H1 (cell line): ENCODE data around the gene DPF3. TPM values are rescaled to one million over a fixed set of nuclear protein-coding genes. Genes with fewer than 3 reads are reported as not detected.

Experiments
- CTCF ChIA-PET: fragments of 300-600 bp; sonication (Branson Sonifier 250); formaldehyde crosslinking; loops from one replicate; lab custom pipeline; 2021; ENCODE audit not compliant: partially characterized antibody; lab: Charles Lee
- POLR2A ChIA-PET: fragments of 300-600 bp; sonication (Branson Sonifier 250); formaldehyde crosslinking; loops from one replicate; lab custom pipeline; 2021; ENCODE audit warnings: inconsistent platforms; ENCODE audit not compliant: partially characterized antibody; lab: Charles Lee
- DNase-seq, 2 experiments: peaks; one replicate each; pipeline versions ENCODE4 v3.0.0 to v3.0.0-alpha.2; 2010 to 2022; ENCODE audit warnings: low spot score in 2 of 2, low read depth in 1 of 2, mixed read lengths in 1 of 2
- FAIRE-seq: peaks from 2 replicates; lab custom pipeline; 2011; peaks lifted over from hg19 to GRCh38; lab: Jason Lieb, UNC
- H2AFZ ChIP-seq: 2 replicates; pipeline ENCODE4 v1.8.1; 2012; ENCODE audit warnings: low read length, inconsistent platforms
- H2AK5ac ChIP-seq: 2 replicates; pipeline ENCODE4 v1.6.1; 2013; ENCODE audit warnings: low read depth, low read length
- H2BK120ac ChIP-seq: replicated peaks from 2 replicates; pipeline ENCODE3; 2013; ENCODE audit warnings: low read depth, low read length, inconsistent platforms
- H2BK12ac ChIP-seq: 2 replicates; pipeline ENCODE4 v1.6.1; 2013; ENCODE audit warnings: low read depth, low read length
- H2BK15ac ChIP-seq: 2 replicates; pipeline ENCODE4 v1.6.1; 2013; ENCODE audit warnings: low read length
- H2BK20ac ChIP-seq: 2 replicates; pipeline ENCODE4 v1.6.1; 2013; ENCODE audit warnings: low read length
- H2BK5ac ChIP-seq: 2 replicates; pipeline ENCODE4 v1.6.1; 2013; ENCODE audit warnings: low read depth, low read length
- H3K14ac ChIP-seq: 2 replicates; pipeline ENCODE4 v1.6.1; 2013; ENCODE audit warnings: inconsistent platforms; ENCODE audit not compliant: insufficient read length
- H3K18ac ChIP-seq: 2 replicates; pipeline ENCODE4 v1.6.1; 2013; ENCODE audit warnings: low read length; ENCODE audit errors: extremely low read depth
- H3K23ac ChIP-seq: 2 replicates; pipeline ENCODE4 v1.6.1; 2013; ENCODE audit warnings: inconsistent platforms; ENCODE audit not compliant: insufficient read length
- H3K23me2 ChIP-seq: 2 replicates; pipeline ENCODE4 v1.6.1; 2013; ENCODE audit warnings: low read depth, low read length
- H3K27ac ChIP-seq: 2 replicates; pipeline ENCODE4 v1.6.1; 2011; ENCODE audit warnings: low read depth, low read length, inconsistent platforms
- H3K27me3 ChIP-seq, 4 experiments: replicated peaks in 1 of 4; 1 replicate in 1 of 4; 2 replicates in 3 of 4; pipeline versions ENCODE4 v1.6.1 to v1.8.1; 2011 to 2013; ENCODE audit warnings: low read length in 3 of 4, mild to moderate bottlenecking in 3 of 4, inconsistent platforms in 2 of 4, mixed read lengths in 2 of 4, moderate library complexity in 1 of 4; ENCODE audit not compliant: control insufficient read depth in 3 of 4, insufficient read depth in 3 of 4; ENCODE audit errors: extremely low read depth in 1 of 4
- H3K36me3 ChIP-seq, 4 experiments: 2 replicates each; pipeline versions ENCODE4 v1.6.1 to v1.8.1; 2011 to 2013; ENCODE audit warnings: mild to moderate bottlenecking in 4 of 4, low read length in 3 of 4, moderate library complexity in 2 of 4, control low read depth in 1 of 4, inconsistent platforms in 1 of 4; ENCODE audit not compliant: insufficient read depth in 4 of 4, control insufficient read depth in 2 of 4
- H3K4ac ChIP-seq: replicated peaks from 2 replicates; pipeline ENCODE3; 2013; ENCODE audit warnings: low read length, low read depth, mixed read lengths, inconsistent platforms; ENCODE audit not compliant: insufficient read length
- H3K4me1 ChIP-seq, 4 experiments: replicated peaks in 1 of 4; 1 replicate in 1 of 4; 2 replicates in 3 of 4; pipeline versions ENCODE4 v1.6.1 to v1.8.1; 2011 to 2013; ENCODE audit warnings: low read length in 3 of 4, inconsistent platforms in 2 of 4, mixed read lengths in 1 of 4; ENCODE audit not compliant: insufficient read depth in 4 of 4, control insufficient read depth in 3 of 4
- H3K4me2 ChIP-seq, 2 experiments: 2 replicates each; pipeline versions ENCODE4 v1.6.1 to v1.8.1; 2011 to 2013; ENCODE audit warnings: low read depth in 2 of 2, low read length in 2 of 2, control low read depth in 1 of 2, inconsistent platforms in 1 of 2, mild to moderate bottlenecking in 1 of 2; ENCODE audit not compliant: insufficient read depth in 1 of 2
- H3K4me3 ChIP-seq, 4 experiments: fragments of 200-600, 300-600 bp in 1 of 4; sonication (generic), shearing (Covaris generic), sonication (Bioruptor Twin) in 1 of 4; 2 replicates each; pipeline versions ENCODE4 v1.5.1 to v1.8.1; 2011 to 2016; ENCODE audit warnings: low read length in 4 of 4, low read depth in 3 of 4, control low read depth in 2 of 4, inconsistent platforms in 2 of 4, mild to moderate bottlenecking in 2 of 4, mixed read lengths in 1 of 4, moderate library complexity in 1 of 4; ENCODE audit not compliant: insufficient read depth in 2 of 4; ENCODE audit errors: extremely low read depth in 1 of 4
- H3K56ac ChIP-seq: replicated peaks from 2 replicates; pipeline ENCODE3; 2013; ENCODE audit warnings: low read depth, mild to moderate bottlenecking, mixed read lengths, low read length, inconsistent platforms; ENCODE audit not compliant: insufficient read length
- H3K79me1 ChIP-seq: 2 replicates; pipeline ENCODE4 v1.6.1; 2013; ENCODE audit warnings: low read depth, low read length, control low read depth
- H3K79me2 ChIP-seq, 2 experiments: 2 replicates each; pipeline versions ENCODE4 v1.6.1 to v1.8.1; 2012 to 2013; ENCODE audit warnings: low read length in 2 of 2, mild to moderate bottlenecking in 2 of 2, inconsistent platforms in 1 of 2; ENCODE audit not compliant: insufficient read depth in 2 of 2, control insufficient read depth in 1 of 2
- H3K9ac ChIP-seq, 4 experiments: replicated peaks in 1 of 4; 1 replicate in 1 of 4; 2 replicates in 3 of 4; pipeline versions ENCODE4 v1.6.1 to v1.8.1; 2011 to 2013; ENCODE audit warnings: low read depth in 3 of 4, low read length in 3 of 4, control low read depth in 2 of 4, mild to moderate bottlenecking in 2 of 4, moderate library complexity in 2 of 4, inconsistent platforms in 1 of 4; ENCODE audit errors: extremely low read depth in 1 of 4
- H3K9me3 ChIP-seq, 2 experiments: 2 replicates each; pipeline versions ENCODE4 v1.6.1 to v1.8.1; 2012 to 2013; ENCODE audit warnings: mild to moderate bottlenecking in 2 of 2, moderate library complexity in 2 of 2, control low read depth in 1 of 2, inconsistent platforms in 1 of 2, low read depth in 1 of 2, low read length in 1 of 2, mixed read lengths in 1 of 2; ENCODE audit not compliant: insufficient read depth in 2 of 2
- H4K20me1 ChIP-seq, 2 experiments: replicated peaks in 1 of 2; 2 replicates each; pipeline versions ENCODE3 to v1.8.1; 2011 to 2013; ENCODE audit warnings: inconsistent platforms in 2 of 2, low read length in 2 of 2, mild to moderate bottlenecking in 1 of 2; ENCODE audit not compliant: insufficient read depth in 2 of 2, control insufficient read depth in 1 of 2
- H4K5ac ChIP-seq: 2 replicates; pipeline ENCODE4 v1.6.1; 2013; ENCODE audit warnings: low read length, low read depth, mixed read lengths, inconsistent platforms; ENCODE audit not compliant: insufficient read length
- H4K8ac ChIP-seq: 2 replicates; pipeline ENCODE4 v1.8.0; 2013; ENCODE audit warnings: mild to moderate bottlenecking, moderate library complexity, low read length, inconsistent platforms; ENCODE audit not compliant: insufficient read depth; ENCODE audit errors: extremely low read depth
- H4K91ac ChIP-seq: replicated peaks from 2 replicates; pipeline ENCODE3; 2013; ENCODE audit warnings: low read length, mixed read lengths, inconsistent platforms; ENCODE audit not compliant: insufficient read length
- BCL11A ChIP-seq, 2 experiments: IDR thresholded peaks; one replicate each; pipeline ENCODE4 v1.6.1; 2011; ENCODE audit warnings: low read depth in 2 of 2, low read length in 2 of 2, mild to moderate bottlenecking in 2 of 2
- GABPA ChIP-seq: IDR thresholded peaks from 2 replicates; pipeline ENCODE4 v1.6.1; 2011; ENCODE audit warnings: mild to moderate bottlenecking, low read length, moderate library complexity, borderline replicate concordance; ENCODE audit not compliant: insufficient read depth
- GTF2F1 ChIP-seq: IDR thresholded peaks from 2 replicates; pipeline ENCODE4 v1.6.1; 2012; ENCODE audit warnings: low read depth, low read length, improper control_type of control experiment, borderline replicate concordance
- WGBS, 2 experiments: shearing (Covaris generic) in 1 of 2; methylation state at CpG; one replicate each; pipeline versions ENCODE4 v1.1.6 to v1.1.7; 2013 to 2015; ENCODE audit warnings: low lambda C conversion rate in 2 of 2, mixed read lengths in 2 of 2, inconsistent platforms in 1 of 2, low coverage in 1 of 2, missing lambda C conversion rate in 1 of 2; ENCODE audit not compliant: insufficient replicate concordance in 2 of 2, insufficient coverage in 1 of 2, insufficient read length in 1 of 2; ENCODE audit errors: extremely low coverage in 1 of 2, missing lambda C conversion rate in 1 of 2; 5-methylcytosine and 5-hydroxymethylcytosine counted together
- polyA plus RNA-seq, 7 experiments: library from polyadenylated mRNA; depleted of rRNA in 3 of 7; stranded (reverse) in 5 of 7; unstranded in 2 of 7; fragments of >200 nt in 5 of 7; fragments of 200-250 nt in 2 of 7; gene quantifications; 1 replicate in 5 of 7; 2 replicates in 1 of 7; 4 replicates in 1 of 7; pipeline versions ENCODE4 v1.2.1 to v1.2.3, GENCODE V29; 2011 to 2013; ENCODE audit warnings: missing spikeins in 2 of 7, mixed read lengths in 2 of 7
- total RNA-seq: library from RNA; stranded (reverse); fragmentation: NEBNext Ultra II Directional; extraction: Animal tissue kit (Norgen Biotek cat#: 25700); gene quantifications from 2 replicates; pipeline ENCODE4 v1.2.1, GENCODE V29; 2021

DPF3 gene
- total and polyA plus RNA-seq, 2 of the 8 experiments (the other 6 are each of a cell fraction or from before 2014, with no cell fraction given), result 0.19 TPM; not detected in 1

- Histone ChIP-seq H3K9me3 (no peaks in the 10 kb centered on the region), H2BK15ac (no peak overlapping the region), H2AK5ac (no peak overlapping the region), H3K79me2 (no peaks in the 10 kb centered on the region), H2AFZ (no peak overlapping the region), H3K79me1 (no peaks in the 10 kb centered on the region), H2BK120ac (no peak overlapping the region), H3K14ac (no peak overlapping the region), H3K27me3 (no peaks in the 10 kb centered on the region), H2BK20ac (no peak overlapping the region), H3K4ac (no peak overlapping the region), H3K9ac (no peak overlapping the region), H3K27ac (no peak overlapping the region), H3K23me2 (no peaks in the 10 kb centered on the region), H4K8ac (no peak overlapping the region), H2BK5ac (no peak overlapping the region), H4K20me1 (no peaks in the 10 kb centered on the region), H2BK12ac (no peak overlapping the region), H3K4me2 (no peak overlapping the region), H3K36me3 (no peaks in the 10 kb centered on the region), H3K4me1 (peaks cover 0 to 5% (median 0%) of the 10 kb centered on the region in 4 experiments; a peak in 2 of 7 replicates), H4K5ac (no peak overlapping the region), H3K23ac (no peak overlapping the region), H3K18ac (no peak overlapping the region), H4K91ac (no peak overlapping the region), H3K56ac (no peak overlapping the region), H3K4me3 (no peak overlapping the region)
- CTCF ChIA-PET, result no interaction called here
- WGBS, 2 experiments, result 88% methylated on average over 3 of the region's 3 CpGs; no CpG with 5 or more reads in 1 of the 2 experiments
- no peak for FAIRE-seq
- POLR2A ChIA-PET, result no interaction called here
- DNase-seq, result no peak
- no peak for TF ChIP-seq GTF2F1
- TF ChIP-seq BCL11A (IDR thresholded peaks at IDR 0.05; ENCODE audit: low read depth in 2 of 2, low read length in 2 of 2), result no peak
- TF ChIP-seq GABPA, result no peak
Measured at GRCh38 chr14:72675126-72675525, 218.8 kb downstream of the DPF3 start.
